ENCODE measurements around the gene PRR9. TPM values are rescaled to one million over a fixed set of nuclear protein-coding genes. Genes with fewer than 3 reads are reported as not detected.
"Not testable (repeated sequence)": the region's sequence is repeated elsewhere in the genome, so short reads cannot be mapped to it uniquely, and the experiment has no call there.

Gene PRR9
- total and polyA plus RNA-seq, 10 donors: not detected

DNA sequence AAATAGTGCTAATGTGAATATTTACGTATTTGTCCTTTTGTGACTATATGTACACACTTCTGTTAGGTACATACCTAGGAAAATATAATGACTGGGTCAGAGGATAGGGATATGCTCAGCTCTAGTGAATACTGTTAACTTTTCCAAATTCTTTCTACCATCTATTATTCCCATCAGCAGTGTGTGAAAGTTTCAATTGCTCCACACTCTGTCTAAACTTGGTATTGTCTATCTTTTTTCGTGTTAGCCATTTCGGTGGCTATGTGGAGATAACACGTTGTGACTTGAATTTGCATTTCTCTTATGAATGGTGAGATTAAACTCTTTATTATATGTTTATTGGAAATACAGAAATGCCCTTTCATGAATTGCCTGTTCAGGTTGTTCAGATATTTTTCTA, 36.8 kb upstream of the PRR9 start:
- Histone ChIP-seq H3K27me3 (replicated peaks in 1 of 7) (peaks cover 0 to 12% (median 0%) of the 10 kb centered on the region in 7 donors), H3K4me3 (no peak overlapping the region), H3K36me3 (no peaks in the 10 kb centered on the region), H3K9me3 (peaks cover 0 to 21% (median 10%) of the 10 kb centered on the region in 8 donors), H3K4me1 (no peaks in the 10 kb centered on the region), H3K27ac (no peak overlapping the region)
- no peak for DNase-seq
- no peak for TF ChIP-seq POLR2A (IDR thresholded peaks at IDR 0.05)
- TF ChIP-seq, protein P1, sequence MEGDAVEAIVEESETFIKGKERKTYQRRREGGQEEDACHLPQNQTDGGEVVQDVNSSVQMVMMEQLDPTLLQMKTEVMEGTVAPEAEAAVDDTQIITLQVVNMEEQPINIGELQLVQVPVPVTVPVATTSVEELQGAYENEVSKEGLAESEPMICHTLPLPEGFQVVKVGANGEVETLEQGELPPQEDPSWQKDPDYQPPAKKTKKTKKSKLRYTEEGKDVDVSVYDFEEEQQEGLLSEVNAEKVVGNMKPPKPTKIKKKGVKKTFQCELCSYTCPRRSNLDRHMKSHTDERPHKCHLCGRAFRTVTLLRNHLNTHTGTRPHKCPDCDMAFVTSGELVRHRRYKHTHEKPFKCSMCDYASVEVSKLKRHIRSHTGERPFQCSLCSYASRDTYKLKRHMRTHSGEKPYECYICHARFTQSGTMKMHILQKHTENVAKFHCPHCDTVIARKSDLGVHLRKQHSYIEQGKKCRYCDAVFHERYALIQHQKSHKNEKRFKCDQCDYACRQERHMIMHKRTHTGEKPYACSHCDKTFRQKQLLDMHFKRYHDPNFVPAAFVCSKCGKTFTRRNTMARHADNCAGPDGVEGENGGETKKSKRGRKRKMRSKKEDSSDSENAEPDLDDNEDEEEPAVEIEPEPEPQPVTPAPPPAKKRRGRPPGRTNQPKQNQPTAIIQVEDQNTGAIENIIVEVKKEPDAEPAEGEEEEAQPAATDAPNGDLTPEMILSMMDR (IDR thresholded peaks at IDR 0.05 in 8 of 11, conservative IDR thresholded peaks at IDR 0.05 in 3 of 11): no peak
- TF ChIP-seq POLR2AphosphoS5 (IDR thresholded peaks at IDR 0.05): no peak
- intact Hi-C loops (cut with DNase I; ENCODE audit: low total_unique reads): no loop called here
- 77 to 83% (median 81%) methylated on average over 4 of the region's 4 CpGs for WGBS, 5 donors

DNA sequence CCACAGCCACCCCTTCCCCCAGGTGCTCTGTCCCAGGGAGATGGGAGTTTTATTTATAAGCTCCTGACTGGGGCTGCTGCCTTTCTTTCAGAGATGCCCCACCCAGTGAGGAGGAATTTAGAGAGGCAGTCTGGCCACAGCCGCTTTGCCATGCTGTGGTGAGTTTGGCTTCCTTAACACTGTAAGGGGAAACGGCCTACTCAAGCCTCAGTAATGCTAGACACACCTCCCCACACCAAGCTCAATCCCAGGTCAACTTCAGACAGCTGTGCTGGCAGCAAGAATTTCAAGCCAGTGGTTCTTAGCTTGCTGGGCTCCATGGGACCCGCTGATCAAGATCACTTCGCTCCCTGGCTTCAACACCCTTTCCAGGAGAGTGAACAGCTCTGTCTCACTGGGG, 29.1 kb upstream of the PRR9 start:
- H3K27ac ChIP-seq; intact Hi-C loops (cut with DNase I; ENCODE audit: low total_unique reads); H3K4me1 ChIP-seq; H3K36me3 ChIP-seq; DNase-seq; H3K4me3 ChIP-seq: not testable (repeated sequence)
- Histone ChIP-seq H3K27me3 (replicated peaks in 1 of 7) (peaks cover 0 to 55% (median 0%) of the 10 kb centered on the region in 7 donors), H3K9me3 (peaks cover 0 to 26% (median 13%) of the 10 kb centered on the region in 8 donors)
- WGBS, 5 donors: 70 to 94% (median 79%) methylated on average over 2 to 4 of the region's 4 CpGs

DNA sequence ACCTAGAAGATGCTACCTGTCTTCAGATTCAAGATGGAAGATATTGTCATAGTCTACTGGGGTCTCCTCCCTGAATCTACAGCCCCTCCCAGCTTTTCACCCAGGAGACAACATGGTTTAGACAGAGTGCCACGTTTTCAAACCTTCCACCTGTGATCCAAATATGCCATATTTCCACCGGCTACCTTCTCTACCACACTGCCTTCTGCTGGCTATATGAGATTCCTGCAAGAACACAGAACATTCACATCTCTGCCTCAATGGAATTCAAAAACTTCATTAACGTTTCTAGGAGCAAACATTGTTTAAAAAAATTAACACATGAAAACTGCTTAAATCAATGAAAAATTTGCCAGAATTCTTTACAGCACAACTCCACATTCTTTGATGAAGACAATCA, 27.0 kb upstream of the PRR9 start:
- intact Hi-C loops (cut with DNase I; ENCODE audit: low total_unique reads): no loop called here
- DNase-seq: no peak
- 12 to 24% (median 14%) methylated on average over 3 of the region's 3 CpGs for WGBS, 5 donors
- peaks cover 0 to 13% (median 8%) of the 10 kb centered on the region in 8 donors for H3K9me3 ChIP-seq
- peaks cover 0 to 73% (median 0%) of the 10 kb centered on the region in 7 donors for H3K27me3 ChIP-seq (replicated peaks in 1 of 7)
- H3K36me3 ChIP-seq: no peaks in the 10 kb centered on the region
- H3K4me1 ChIP-seq: no peaks in the 10 kb centered on the region
- H3K27ac ChIP-seq: no peak overlapping the region
- no peak for TF ChIP-seq POLR2A (IDR thresholded peaks at IDR 0.05)
- TF ChIP-seq POLR2AphosphoS5 (IDR thresholded peaks at IDR 0.05): no peak
- TF ChIP-seq, protein P1 (IDR thresholded peaks at IDR 0.05 in 8 of 11, conservative IDR thresholded peaks at IDR 0.05 in 3 of 11): no peak
- no peak overlapping the region for H3K4me3 ChIP-seq

DNA sequence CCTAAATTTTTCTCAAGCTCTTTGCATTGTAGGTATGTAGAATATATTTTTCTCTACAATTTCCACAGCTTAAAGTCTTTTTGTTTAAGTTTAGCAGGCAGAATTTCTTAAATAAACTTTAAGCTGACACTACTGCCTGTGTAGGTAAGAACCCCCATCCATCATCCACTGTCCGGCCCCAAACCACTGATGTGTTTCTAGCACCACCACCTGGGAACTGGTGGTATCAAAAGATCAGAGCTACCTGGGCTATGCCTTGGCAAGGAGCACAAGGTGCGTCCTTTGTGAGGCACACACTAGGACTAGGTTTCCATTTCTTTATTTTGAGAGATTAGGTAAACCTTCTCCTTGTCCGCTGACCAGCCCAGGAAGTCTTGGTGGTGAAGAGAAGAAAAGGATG, 24.7 kb upstream of the PRR9 start:
- no peak for TF ChIP-seq POLR2AphosphoS5 (IDR thresholded peaks at IDR 0.05)
- Histone ChIP-seq H3K27me3 (replicated peaks in 1 of 7) (peaks cover 0 to 87% (median 0%) of the 10 kb centered on the region in 7 donors), H3K27ac (no peak overlapping the region), H3K9me3 (no peaks in the 10 kb centered on the region), H3K4me1 (no peaks in the 10 kb centered on the region), H3K4me3 (no peak overlapping the region), H3K36me3 (no peaks in the 10 kb centered on the region)
- no peak for DNase-seq
- 32 to 45% (median 40%) methylated on average over 3 of the region's 3 CpGs for WGBS, 5 donors
- intact Hi-C loops (cut with DNase I; ENCODE audit: low total_unique reads): no loop called here

DNA sequence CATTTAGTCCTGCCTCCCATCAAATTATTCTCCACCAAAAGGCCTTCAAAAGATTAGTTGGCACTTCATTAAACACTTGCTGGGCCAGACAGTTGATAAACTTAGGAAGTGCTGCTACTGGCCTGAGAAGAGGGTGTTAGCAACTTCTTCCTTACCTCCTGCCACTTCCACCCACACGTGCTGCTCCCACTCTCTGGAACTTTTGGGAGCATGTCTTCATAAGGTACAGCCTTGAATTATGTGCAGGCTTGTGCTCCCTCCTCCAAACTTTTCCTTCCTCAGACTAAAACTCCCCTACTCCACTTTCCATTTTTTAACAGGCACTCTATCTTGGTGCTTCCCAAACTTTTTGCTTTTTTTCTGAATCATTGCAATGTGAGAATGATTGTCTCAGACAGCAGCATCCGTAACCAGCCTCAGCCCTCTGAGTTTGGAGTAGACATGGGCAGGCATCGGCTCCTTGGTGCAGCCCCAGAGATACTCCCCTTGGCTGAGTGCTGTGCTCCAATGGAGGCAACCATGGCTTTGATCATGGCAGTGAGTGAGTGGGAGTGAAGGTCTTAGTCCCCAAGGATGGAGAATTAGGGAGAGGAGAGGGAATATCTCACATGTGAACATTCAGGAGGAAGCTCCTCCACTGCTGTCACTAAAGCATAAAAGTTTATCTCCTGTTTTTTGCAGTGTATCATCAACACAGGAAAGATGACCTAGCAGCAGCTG, 22.9 kb upstream of the PRR9 start:
- Histone ChIP-seq H3K9me3 (no peaks in the 10 kb centered on the region), H3K36me3 (no peaks in the 10 kb centered on the region), H3K27me3 (replicated peaks in 1 of 7) (peaks cover 0 to 70% (median 0%) of the 10 kb centered on the region in 7 donors), H3K4me1 (no peaks in the 10 kb centered on the region), H3K27ac (no peak overlapping the region), H3K4me3 (no peak overlapping the region)
- intact Hi-C loops (cut with DNase I; ENCODE audit: low total_unique reads): no loop called here
- TF ChIP-seq POLR2AphosphoS5 (IDR thresholded peaks at IDR 0.05) (no peak), POLR2A (IDR thresholded peaks at IDR 0.05) (no peak)
- TF ChIP-seq, protein P1 (IDR thresholded peaks at IDR 0.05 in 8 of 11, conservative IDR thresholded peaks at IDR 0.05 in 3 of 11): no peak
- no peak for DNase-seq
- WGBS, 5 donors: 55 to 78% (median 64%) methylated on average over 3 of the region's 3 CpGs
